DND-41 (cell line): ENCODE data around the gene FABP6.

Source experiments
- EZH2 ChIP-seq: IDR thresholded peaks from 3 replicates; pipeline ENCODE4 v1.6.1; 2012; ENCODE audit warnings: borderline replicate concordance, low read depth, mild to moderate bottlenecking, moderate library complexity, low read length, inconsistent platforms; ENCODE audit not compliant: severe bottlenecking
- TF ChIP-seq, protein P1 (sequence below): IDR thresholded peaks from 2 replicates; pipeline ENCODE4 v1.5.1; 2012; ENCODE audit warnings: borderline replicate concordance, low read length, moderate library complexity, mild to moderate bottlenecking; ENCODE audit not compliant: poor library complexity, severe bottlenecking; ENCODE audit errors: extremely low read depth

- TF ChIP-seq, protein P1, sequence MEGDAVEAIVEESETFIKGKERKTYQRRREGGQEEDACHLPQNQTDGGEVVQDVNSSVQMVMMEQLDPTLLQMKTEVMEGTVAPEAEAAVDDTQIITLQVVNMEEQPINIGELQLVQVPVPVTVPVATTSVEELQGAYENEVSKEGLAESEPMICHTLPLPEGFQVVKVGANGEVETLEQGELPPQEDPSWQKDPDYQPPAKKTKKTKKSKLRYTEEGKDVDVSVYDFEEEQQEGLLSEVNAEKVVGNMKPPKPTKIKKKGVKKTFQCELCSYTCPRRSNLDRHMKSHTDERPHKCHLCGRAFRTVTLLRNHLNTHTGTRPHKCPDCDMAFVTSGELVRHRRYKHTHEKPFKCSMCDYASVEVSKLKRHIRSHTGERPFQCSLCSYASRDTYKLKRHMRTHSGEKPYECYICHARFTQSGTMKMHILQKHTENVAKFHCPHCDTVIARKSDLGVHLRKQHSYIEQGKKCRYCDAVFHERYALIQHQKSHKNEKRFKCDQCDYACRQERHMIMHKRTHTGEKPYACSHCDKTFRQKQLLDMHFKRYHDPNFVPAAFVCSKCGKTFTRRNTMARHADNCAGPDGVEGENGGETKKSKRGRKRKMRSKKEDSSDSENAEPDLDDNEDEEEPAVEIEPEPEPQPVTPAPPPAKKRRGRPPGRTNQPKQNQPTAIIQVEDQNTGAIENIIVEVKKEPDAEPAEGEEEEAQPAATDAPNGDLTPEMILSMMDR: no peak
- no peak for TF ChIP-seq EZH2
Measured at GRCh38 chr5:160237571-160238093, 8.3 kb downstream of the FABP6 start.
